ENCODE data around the gene ALPG. TPM values are rescaled to one million over a fixed set of nuclear protein-coding genes. Genes with fewer than 3 reads are reported as not detected.
A peak's percentile ranks its signal among the peaks of the same experiment; 100 is the strongest.
"Not testable (repeated sequence)": the region's sequence is repeated elsewhere in the genome, so short reads cannot be mapped to it uniquely, and the experiment has no call there.

Gene ALPG
- total RNA-seq, 1 donor from 2014 or later = not detected

GRCh38 chr2:232419245-232420072, 12.8 kb downstream of the ALPG start:
- no peak for DNase-seq (ENCODE audit: low spot score)

- no peak for DNase-seq (ENCODE audit: low spot score)
These were observed 13.4 kb downstream of the ALPG start for GRCh38 chr2:232420073-232420454.

DNA sequence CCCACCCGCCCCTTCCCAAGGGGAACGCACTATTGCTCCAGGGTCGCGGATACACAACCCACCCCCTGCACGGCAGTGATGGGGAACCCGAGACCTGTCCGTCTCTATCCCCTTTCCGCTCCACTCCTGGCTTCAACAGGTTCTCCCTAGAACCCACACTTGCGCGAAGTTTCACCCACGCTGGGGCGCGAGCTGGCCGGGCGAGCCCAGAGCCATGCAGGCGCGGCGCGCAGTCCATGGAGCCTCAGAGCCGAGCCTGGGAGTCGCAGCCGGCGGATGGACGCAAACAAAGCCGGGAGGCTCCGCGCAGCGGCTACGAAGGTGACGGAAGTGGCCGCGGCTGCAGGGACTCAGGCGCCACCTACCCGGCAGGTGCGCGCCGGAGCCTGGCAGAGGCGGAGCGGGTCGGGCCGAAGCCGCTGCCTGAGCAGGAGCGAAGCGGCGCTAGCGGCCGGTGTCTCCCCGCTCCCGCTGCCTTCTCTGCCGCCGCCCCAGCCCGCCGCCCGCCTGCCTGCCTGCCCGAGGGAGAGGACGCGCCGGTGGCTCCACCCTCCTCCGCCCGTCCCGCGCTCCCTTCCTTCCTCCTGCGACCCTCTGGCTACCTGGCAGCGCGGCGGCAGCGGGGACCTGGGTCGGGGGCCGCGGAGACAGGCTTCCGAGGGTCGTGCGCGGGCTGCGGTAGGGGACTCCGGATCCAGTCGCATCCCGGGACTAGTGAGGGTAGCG, 14.0 kb downstream of the ALPG start:
- peak; percentile 14 for DNase-seq (ENCODE audit: low spot score)

- no peak for DNase-seq (ENCODE audit: low spot score)
These were observed 14.6 kb downstream of the ALPG start for GRCh38 chr2:232421189-232421785.

DNA sequence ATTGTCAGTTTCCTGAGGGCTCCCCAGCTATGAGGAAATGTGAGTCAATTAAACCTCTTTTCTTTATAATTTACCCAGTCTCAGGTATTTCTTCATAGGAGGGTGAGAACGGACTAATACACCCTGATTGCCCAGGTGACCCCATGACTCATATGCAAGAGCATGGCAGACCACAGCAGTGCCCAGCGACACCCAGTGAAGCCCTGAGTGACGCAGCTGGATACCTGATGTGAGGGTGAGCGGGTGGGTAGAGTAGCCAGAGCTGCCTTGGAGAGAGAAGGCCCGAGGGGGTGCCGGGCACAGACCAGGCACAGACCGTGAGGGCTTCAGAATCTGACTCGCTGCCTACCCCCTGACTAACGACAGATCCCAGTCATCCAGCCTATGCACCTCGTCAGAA, 15.4 kb downstream of the ALPG start:
- no peak for DNase-seq (ENCODE audit: low spot score)

DNA sequence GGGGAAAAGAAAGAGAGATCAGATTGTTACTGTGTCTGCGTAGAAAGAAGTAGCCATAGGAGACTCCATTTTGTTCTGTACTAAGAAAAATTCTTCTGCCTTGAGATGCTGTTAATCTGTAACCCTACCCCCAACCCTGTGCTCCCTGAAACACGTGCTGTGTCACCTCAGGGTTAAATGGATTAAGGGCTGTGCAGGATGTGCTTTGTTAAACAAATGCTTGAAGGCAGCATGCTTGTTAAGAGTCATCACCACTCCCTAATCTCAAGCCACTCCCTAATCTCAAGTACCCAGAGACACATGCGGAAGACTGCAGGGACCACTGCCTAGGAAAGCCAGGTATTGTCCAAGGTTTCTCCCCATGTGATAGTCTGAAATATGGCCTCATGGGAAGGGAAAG, 16.4 kb downstream of the ALPG start:
- DNase-seq (ENCODE audit: low spot score) = not testable (repeated sequence)

DNA sequence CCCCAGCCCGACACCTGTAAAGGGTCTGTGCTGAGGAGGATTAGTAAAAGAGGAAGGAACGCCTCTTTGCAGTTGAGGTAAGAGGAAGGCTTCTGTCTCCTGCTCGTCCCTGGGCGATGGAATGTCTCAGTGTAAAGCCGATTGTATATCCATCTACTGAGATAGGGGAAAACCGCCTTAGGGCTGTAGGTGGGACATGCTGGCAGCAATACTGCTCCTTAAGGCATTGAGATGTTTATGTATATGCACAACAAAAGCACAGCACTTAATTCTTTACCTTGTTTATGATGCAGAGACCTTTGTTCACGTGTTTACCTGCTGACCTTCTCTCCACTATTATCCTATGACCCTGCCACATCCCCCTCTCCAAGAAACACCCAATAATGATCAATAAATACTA, 16.8 kb downstream of the ALPG start:
- not testable (repeated sequence) for DNase-seq (ENCODE audit: low spot score)

GRCh38 chr2:232431705-232432590, 25.3 kb downstream of the ALPG start:
- DNase-seq (ENCODE audit: low spot score) = no peak

GRCh38 chr2:232432598-232433184, 26.0 kb downstream of the ALPG start:
- DNase-seq (ENCODE audit: low spot score) = no peak

- not testable (repeated sequence) for DNase-seq (ENCODE audit: low spot score)
These were observed 27.0 kb downstream of the ALPG start for GRCh38 chr2:232433622-232434021.

DNA sequence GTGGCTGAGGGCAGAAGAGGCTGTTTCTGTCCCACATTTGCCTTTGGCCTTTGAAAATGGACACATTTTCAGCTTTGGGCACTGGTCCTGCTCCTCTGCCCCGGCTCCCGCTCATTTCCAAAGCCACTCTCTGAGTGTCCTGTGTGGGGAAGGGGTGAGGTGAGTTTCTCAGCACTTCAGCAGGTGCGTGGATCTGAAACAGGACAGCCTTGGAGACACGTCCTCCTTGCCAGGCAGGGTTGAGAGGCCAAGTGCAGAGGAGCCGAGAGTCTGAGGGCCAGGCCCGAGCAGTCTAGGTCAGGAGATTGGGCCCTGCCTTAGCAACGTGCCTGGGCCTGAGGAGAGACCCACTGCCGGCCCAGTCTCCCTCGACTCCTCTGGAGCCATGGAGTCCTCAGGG, 27.4 kb downstream of the ALPG start:
- no peak for DNase-seq (ENCODE audit: low spot score)

DNA sequence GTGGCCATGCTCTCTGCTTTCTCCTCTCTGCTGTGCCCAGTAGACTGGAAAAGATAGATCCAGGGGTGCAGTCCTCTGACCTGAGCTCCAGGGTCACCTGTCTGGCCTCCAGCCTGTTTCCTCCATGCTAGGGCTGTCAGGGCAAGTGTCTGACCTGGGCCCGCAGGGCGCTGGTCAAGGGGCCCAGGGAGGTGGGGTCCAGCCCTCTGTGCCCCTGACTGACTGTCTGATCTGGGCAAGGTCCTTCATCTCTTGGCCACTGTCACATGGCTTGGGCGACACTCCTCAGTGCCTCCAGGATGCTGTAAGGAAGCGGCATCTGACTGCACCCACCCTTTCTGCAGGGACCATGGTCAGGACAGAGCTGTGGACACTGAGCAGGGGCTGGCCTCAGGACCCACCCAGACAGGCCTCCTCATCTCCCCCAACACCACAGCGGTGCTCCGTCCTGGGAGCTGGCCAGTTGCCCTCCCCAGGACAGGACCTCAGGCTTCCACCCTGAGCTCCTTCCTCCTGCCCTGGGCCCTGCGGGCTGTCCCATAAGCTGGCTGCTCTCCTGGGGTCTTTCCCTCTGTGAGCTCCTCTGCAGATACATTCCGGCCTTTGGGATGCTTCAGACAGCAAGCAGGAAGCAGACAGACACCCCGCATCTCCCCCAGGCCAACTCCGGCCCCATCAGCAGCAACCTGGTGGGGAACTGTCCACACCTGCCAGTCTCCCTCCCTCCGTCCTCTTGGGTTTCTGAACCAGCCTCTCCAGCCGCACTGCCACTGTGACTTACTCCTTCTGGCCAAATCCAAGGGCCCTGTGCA, 28.1 kb downstream of the ALPG start:
- no peak for DNase-seq (ENCODE audit: low spot score)

- no peak for DNase-seq (ENCODE audit: low spot score)
These were observed 28.7 kb downstream of the ALPG start for GRCh38 chr2:232435375-232435648.

- no peak for DNase-seq (ENCODE audit: low spot score)
These were observed 29.2 kb downstream of the ALPG start for GRCh38 chr2:232435805-232436204.

GRCh38 chr2:232436381-232437194, 29.9 kb downstream of the ALPG start:
- no peak for DNase-seq (ENCODE audit: low spot score)

- DNase-seq (ENCODE audit: low spot score) = no peak
These were observed 30.5 kb downstream of the ALPG start for GRCh38 chr2:232437195-232437571.

DNA sequence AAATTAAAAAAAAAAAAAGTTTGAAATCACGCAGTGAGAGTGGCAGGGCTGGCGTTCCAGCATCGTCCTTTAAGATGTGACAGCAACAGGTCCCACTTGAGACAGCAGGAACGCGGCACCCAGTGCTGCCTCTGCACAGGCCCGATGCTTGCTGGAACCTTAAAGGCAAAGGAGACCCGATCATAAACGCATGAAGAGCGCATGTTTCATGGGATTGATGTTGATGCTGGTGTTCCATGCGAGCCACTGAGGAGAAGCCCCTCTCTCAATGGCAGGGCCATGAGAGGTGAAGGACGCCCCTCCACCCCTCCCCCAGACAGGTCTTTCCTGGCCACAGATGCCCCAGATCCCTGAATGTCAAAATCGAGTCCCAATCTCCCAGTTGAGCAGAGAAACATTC, 31.4 kb downstream of the ALPG start:
- no peak for DNase-seq (ENCODE audit: low spot score)

- DNase-seq (ENCODE audit: low spot score) = no peak
These were observed 32.5 kb downstream of the ALPG start for GRCh38 chr2:232438951-232439757.

- no peak for DNase-seq (ENCODE audit: low spot score)
These were observed 33.1 kb downstream of the ALPG start for GRCh38 chr2:232439758-232440135.

Data from umbilical cord (tissue), 2 donors.